GM12878 (cell line): ENCODE data around the gene MS4A7. TPM values are rescaled to one million over a fixed set of nuclear protein-coding genes. Genes with fewer than 3 reads are reported as not detected.
A peak's percentile ranks its signal among the peaks of the same experiment; 100 is the strongest.

Experiments
- ASH2L ChIP-seq: fragments of 300-600, 200-600 bp; sonication (generic); IDR thresholded peaks from 2 replicates; pipeline ENCODE4 v1.6.1; 2017; ENCODE audit warnings: low read depth, mild to moderate bottlenecking, borderline replicate concordance
- ATF3 ChIP-seq: IDR thresholded peaks from 2 replicates; pipeline ENCODE4 v1.6.1; 2011; ENCODE audit warnings: low read depth, mild to moderate bottlenecking, low read length, moderate library complexity, borderline replicate concordance; ENCODE audit errors: extremely low read depth
- BCL11A ChIP-seq: IDR thresholded peaks from 2 replicates; pipeline ENCODE4 v1.6.1; 2011; ENCODE audit warnings: low read depth, low read length
- BCL3 ChIP-seq: IDR thresholded peaks from 2 replicates; pipeline ENCODE4 v1.6.1; 2011; ENCODE audit warnings: borderline replicate concordance, low read depth, mild to moderate bottlenecking, moderate library complexity, low read length; ENCODE audit not compliant: insufficient read depth, poor library complexity, severe bottlenecking
- CHD2 ChIP-seq: IDR thresholded peaks from 2 replicates; pipeline ENCODE4 v1.6.1; 2011; ENCODE audit warnings: low read depth, low read length, improper control_type of control experiment, borderline replicate concordance
- ESRRA ChIP-seq: IDR thresholded peaks from 2 replicates; pipeline ENCODE4 v1.6.1; 2012; ENCODE audit warnings: mild to moderate bottlenecking, low read length, improper control_type of control experiment
- IKZF2 ChIP-seq, 2 experiments: fragments of 450-650 bp; IDR thresholded peaks; 2 replicates each; pipeline ENCODE4 v1.6.1; 2017; ENCODE audit warnings: mild to moderate bottlenecking in 2 of 2, moderate library complexity in 2 of 2
- IRF3 ChIP-seq: fragments of 450-650 bp; IDR thresholded peaks from 2 replicates; pipeline ENCODE4 v1.6.1; 2014; ENCODE audit warnings: mild to moderate bottlenecking
- JUNB ChIP-seq: IDR thresholded peaks from 2 replicates; pipeline ENCODE4 v1.6.1; 2016; ENCODE audit warnings: antibody characterized with exemption, mild to moderate bottlenecking
- KAT2A ChIP-seq: conservative IDR thresholded peaks from 2 replicates; pipeline ENCODE4 v1.6.1; 2011; ENCODE audit warnings: low read depth, low read length; ENCODE audit not compliant: control insufficient read depth
- KDM1A ChIP-seq: fragments of 200-600 bp; sonication (generic); IDR thresholded peaks from 2 replicates; pipeline ENCODE4 v1.6.1; 2016; ENCODE audit warnings: borderline replicate concordance
- MEF2B ChIP-seq: fragments of 450-650 bp; IDR thresholded peaks from 2 replicates; pipeline ENCODE4 v1.6.1; 2018; ENCODE audit warnings: mild to moderate bottlenecking, moderate library complexity; ENCODE audit not compliant: partially characterized antibody, poor library complexity, severe bottlenecking
- PAX8 ChIP-seq: fragments of 450-650 bp; IDR thresholded peaks from 2 replicates; pipeline ENCODE4 v1.6.1; 2017; ENCODE audit warnings: mild to moderate bottlenecking, moderate library complexity
- PBX3 ChIP-seq: IDR thresholded peaks from 2 replicates; pipeline ENCODE4 v1.6.1; 2011; ENCODE audit warnings: mild to moderate bottlenecking, low read depth, low read length, moderate library complexity; ENCODE audit not compliant: insufficient replicate concordance
- POLR2AphosphoS2 ChIP-seq: IDR thresholded peaks from 2 replicates; pipeline ENCODE4 v1.6.1; 2011; ENCODE audit warnings: low read depth, mild to moderate bottlenecking, low read length, improper control_type of control experiment, moderate library complexity
- RELA ChIP-seq: fragments of 450-650 bp; IDR thresholded peaks from 2 replicates; pipeline ENCODE4 v1.8.0; 2014; ENCODE audit warnings: borderline replicate concordance; ENCODE audit not compliant: partially characterized antibody
- RELB ChIP-seq: fragments of 450-650 bp; IDR thresholded peaks from 2 replicates; pipeline ENCODE4 v1.6.1; 2017; ENCODE audit warnings: low read depth, mild to moderate bottlenecking, moderate library complexity
- RFX5 ChIP-seq: IDR thresholded peaks from 2 replicates; pipeline ENCODE4 v1.6.1; 2011; ENCODE audit warnings: low read depth, low read length, improper control_type of control experiment
- RUNX3 ChIP-seq: IDR thresholded peaks from 2 replicates; pipeline ENCODE4 v1.6.1; 2012; ENCODE audit warnings: low read length, inconsistent platforms
- SKIL ChIP-seq: fragments of 450-650 bp; IDR thresholded peaks from 2 replicates; pipeline ENCODE4 v1.6.1; 2017; ENCODE audit warnings: mild to moderate bottlenecking, low read depth, inconsistent platforms; ENCODE audit not compliant: poor library complexity, severe bottlenecking
- STAT3 ChIP-seq: IDR thresholded peaks from 2 replicates; pipeline ENCODE4 v1.6.1; 2011; ENCODE audit warnings: low read depth, low read length, improper control_type of control experiment
- ZNF384 ChIP-seq: IDR thresholded peaks from 2 replicates; pipeline ENCODE4 v1.6.1; 2012; ENCODE audit warnings: low read depth, mild to moderate bottlenecking, low read length, improper control_type of control experiment, borderline replicate concordance
- ZSCAN29 ChIP-seq: fragments of 450-650 bp; IDR thresholded peaks from 2 replicates; pipeline ENCODE4 v1.6.1; 2017; ENCODE audit warnings: mild to moderate bottlenecking, moderate library complexity
- polyA plus RNA-seq, 11 experiments: library from polyadenylated mRNA; depleted of rRNA in 4 of 11; unstranded in 6 of 11; stranded (reverse) in 5 of 11; fragments of >200 nt; fragmentation: Nextera tagmentation in 4 of 11; fragmentation: Illumina TruSeq in 1 of 11; extraction: Ambion mirVana in 4 of 11; extraction: Trizol in 1 of 11; gene quantifications; 1 replicate in 1 of 11; 2 replicates in 10 of 11; pipeline versions ENCODE4 v1.2.1 to v1.2.3, GENCODE V29; 2011 to 2016; ENCODE audit warnings: inconsistent platforms in 2 of 11, missing spikeins in 2 of 11, low read depth in 1 of 11
- total RNA-seq, 4 experiments: library from RNA; depleted of rRNA in 3 of 4; stranded (reverse); fragments of >200 nt in 3 of 4; fragmentation: Illumina TruSeq in 1 of 4; extraction: Trizol in 1 of 4; gene quantifications; 2 replicates each; pipeline versions ENCODE4 v1.2.1 to v1.2.3, GENCODE V29; 2013 to 2021

The MS4A7 gene
- total and polyA plus RNA-seq, 10 of the 15 experiments (the other 5 are each of a cell fraction or from before 2014, with no cell fraction given): 1.7 to 17.0 (median 3.7) TPM

- no peak for TF ChIP-seq IRF3
- no peak for TF ChIP-seq POLR2AphosphoS2
- no peak for TF ChIP-seq ZSCAN29
- no peak for TF ChIP-seq RFX5
- peak; percentile 98 for TF ChIP-seq RELB
- no peak; the same call in 1 of the 2 replicates for TF ChIP-seq STAT3
- TF ChIP-seq IKZF2 (IDR thresholded peaks at IDR 0.05): peak; percentile 75 to 81
- TF ChIP-seq ASH2L: no peak
- 0 out of 2 replicates have a peak, but pooled peaks have one; percentile 26 for TF ChIP-seq CHD2
- TF ChIP-seq ATF3: no peak
- peak; percentile 85 for TF ChIP-seq RUNX3
- TF ChIP-seq BCL3: peak; percentile 97
- TF ChIP-seq SKIL: peak; percentile 74
- no peak for TF ChIP-seq PAX8
- no peak; the same call in 1 of the 2 replicates for TF ChIP-seq ZNF384
- TF ChIP-seq BCL11A: 0 out of 2 replicates have a peak, but pooled peaks have one; percentile 64
- no peak for TF ChIP-seq JUNB
- TF ChIP-seq KAT2A: no peak
- TF ChIP-seq RELA: peak; percentile 98
- TF ChIP-seq KDM1A: no peak
- TF ChIP-seq PBX3: peak; percentile 21
- peak; percentile 82 for TF ChIP-seq MEF2B
- TF ChIP-seq ESRRA: no peak
These were observed 11.3 kb upstream of the MS4A7 start (continued) for GRCh38 chr11:60367009-60367408.
